Keratinocyte (primary cell): ENCODE measurements around the gene CDH8. TPM values are rescaled to one million over a fixed set of nuclear protein-coding genes. Genes with fewer than 3 reads are reported as not detected.

Source experiments
- DNase-seq: peaks from one replicate; pipeline ENCODE4 v3.0.0-alpha.2; 2011; ENCODE audit warnings: low read depth, missing footprints, low spot score
- FAIRE-seq: peaks from 2 replicates; lab custom pipeline; 2011; peaks lifted over from hg19 to GRCh38; lab: Jason Lieb, UNC
- H2AFZ ChIP-seq: 2 replicates; pipeline ENCODE4 v1.6.0; 2012; ENCODE audit warnings: low read length, control low read depth, inconsistent platforms; ENCODE audit not compliant: control insufficient read depth
- H3K27ac ChIP-seq: 2 replicates; pipeline ENCODE4 v1.5.1; 2011; ENCODE audit warnings: low read length; ENCODE audit not compliant: control insufficient read depth, insufficient read depth
- H3K27me3 ChIP-seq: 3 replicates; pipeline ENCODE4 v1.6.0; 2011; ENCODE audit warnings: low read length; ENCODE audit not compliant: control insufficient read depth, insufficient read depth; ENCODE audit errors: extremely low read depth
- H3K36me3 ChIP-seq, 2 experiments: 2 replicates in 1 of 2; 3 replicates in 1 of 2; pipeline ENCODE4 v1.5.1; 2011; ENCODE audit warnings: low read length in 2 of 2, mild to moderate bottlenecking in 1 of 2; ENCODE audit not compliant: control insufficient read depth in 2 of 2, insufficient read depth in 2 of 2; ENCODE audit errors: extremely low read depth in 1 of 2
- H3K4me1 ChIP-seq: 3 replicates; pipeline ENCODE4 v1.5.1; 2011; ENCODE audit warnings: low read length; ENCODE audit not compliant: control insufficient read depth, insufficient read depth; ENCODE audit errors: extremely low read depth
- H3K4me2 ChIP-seq: 3 replicates; pipeline ENCODE4 v1.6.0; 2011; ENCODE audit warnings: low read depth, low read length; ENCODE audit not compliant: control insufficient read depth, insufficient read depth; ENCODE audit errors: extremely low read depth
- H3K4me3 ChIP-seq, 3 experiments: fragments of 200-600 bp in 1 of 3; sonication (generic) in 1 of 3; 2 replicates in 2 of 3; 3 replicates in 1 of 3; pipeline ENCODE4 v1.5.1; 2011 to 2016; ENCODE audit warnings: low read length in 3 of 3, mild to moderate bottlenecking in 3 of 3, control low read depth in 2 of 3, inconsistent platforms in 1 of 3, low read depth in 1 of 3, mixed read lengths in 1 of 3, mixed run types in 1 of 3, moderate library complexity in 1 of 3; ENCODE audit not compliant: control insufficient read depth in 2 of 3, insufficient read depth in 2 of 3; ENCODE audit errors: extremely low read depth in 1 of 3
- H3K79me2 ChIP-seq: 2 replicates; pipeline ENCODE4 v1.6.0; 2012; ENCODE audit warnings: low read length; ENCODE audit not compliant: control insufficient read depth, insufficient read depth
- H3K9ac ChIP-seq: 3 replicates; pipeline ENCODE4 v1.6.0; 2011; ENCODE audit warnings: low read length; ENCODE audit not compliant: control insufficient read depth, insufficient read depth; ENCODE audit errors: extremely low read depth
- H3K9me1 ChIP-seq: 3 replicates; pipeline ENCODE4 v1.6.0; 2011; ENCODE audit warnings: low read length; ENCODE audit not compliant: control insufficient read depth, insufficient read depth; ENCODE audit errors: extremely low read depth
- H3K9me3 ChIP-seq: 2 replicates; pipeline ENCODE4 v1.5.1; 2012; ENCODE audit warnings: low read depth, low read length; ENCODE audit not compliant: control insufficient read depth
- H4K20me1 ChIP-seq: 3 replicates; pipeline ENCODE4 v1.6.0; 2011; ENCODE audit warnings: low read length; ENCODE audit not compliant: control insufficient read depth, insufficient read depth; ENCODE audit errors: extremely low read depth
- EZH2 ChIP-seq: IDR thresholded peaks from one replicate; pipeline ENCODE4 v1.6.1; 2012; ENCODE audit warnings: inconsistent platforms, mild to moderate bottlenecking, low read length, moderate library complexity
- dilution Hi-C: fragments of 300-500 bp; cut with MboI; formaldehyde crosslinking; loops from one replicate; pipeline ENCODE4 v1.7.0; 2020; ENCODE audit warnings: low sequenced_read_pairs; ENCODE audit not compliant: extremely low pct_ligation_motif_present
- polyA plus RNA-seq, 5 experiments: library from polyadenylated mRNA; depleted of rRNA in 3 of 5; stranded (reverse) in 3 of 5; stranded (forward) in 1 of 5; unstranded in 1 of 5; fragments of >200 nt; gene quantifications; 1 replicate in 1 of 5; 2 replicates in 3 of 5; 3 replicates in 1 of 5; pipeline versions ENCODE4 v1.2.1 to v1.2.3, GENCODE V29; 2011 to 2012; ENCODE audit warnings: missing spikeins in 2 of 5, low read depth in 1 of 5, low replicate concordance in 1 of 5
- TF ChIP-seq, protein P1 (sequence below), 3 experiments: IDR thresholded peaks in 1 of 3; conservative IDR thresholded peaks in 1 of 3; optimal IDR thresholded peaks in 1 of 3; 2 replicates in 2 of 3; 3 replicates in 1 of 3; pipeline versions ENCODE3 to v1.5.1; 2011; ENCODE audit warnings: low read length in 3 of 3, mild to moderate bottlenecking in 3 of 3, moderate library complexity in 2 of 3, control low read depth in 1 of 3, inconsistent platforms in 1 of 3; ENCODE audit not compliant: insufficient read depth in 2 of 3; ENCODE audit errors: extremely low read depth in 1 of 3

Gene CDH8
- polyA plus RNA-seq, 1 donor (not counting 4 experiments of a cell fraction or from before 2014, with no cell fraction given): 0.18 TPM

DNA sequence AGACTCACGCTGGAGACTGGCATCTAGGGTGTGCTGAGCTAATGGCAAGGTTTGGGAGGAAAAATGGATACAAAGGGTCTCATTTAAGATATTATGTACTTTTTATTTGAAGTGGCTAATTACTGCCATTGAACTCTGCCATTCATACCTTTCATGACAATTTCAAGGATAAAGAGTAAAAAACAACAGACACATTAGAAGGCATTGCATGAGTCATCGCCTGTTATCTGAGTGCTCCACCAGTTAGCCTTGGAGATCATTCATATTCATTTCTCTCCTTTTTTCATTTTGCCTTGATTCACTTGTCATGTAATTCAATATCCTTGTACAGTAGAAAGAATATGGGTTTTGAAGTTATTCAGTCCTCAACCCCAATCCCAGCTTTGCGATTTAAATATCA is 109.5 kb downstream of the CDH8 start:
- no peak overlapping the region for H3K4me3 ChIP-seq
- no peaks in the 10 kb centered on the region for H3K9me3 ChIP-seq
- H3K9ac ChIP-seq: no peak overlapping the region
- H3K9me1 ChIP-seq: no peaks in the 10 kb centered on the region
- H3K27me3 ChIP-seq: no peaks in the 10 kb centered on the region
- FAIRE-seq (no peak), DNase-seq (no peak)
- no peaks in the 10 kb centered on the region for H3K4me1 ChIP-seq
- dilution Hi-C loops: no loop called here
- no peaks in the 10 kb centered on the region for H4K20me1 ChIP-seq
- no peaks in the 10 kb centered on the region for H3K79me2 ChIP-seq
- H3K4me2 ChIP-seq: no peak overlapping the region
- no peak overlapping the region for H2AFZ ChIP-seq
- TF ChIP-seq, protein P1, sequence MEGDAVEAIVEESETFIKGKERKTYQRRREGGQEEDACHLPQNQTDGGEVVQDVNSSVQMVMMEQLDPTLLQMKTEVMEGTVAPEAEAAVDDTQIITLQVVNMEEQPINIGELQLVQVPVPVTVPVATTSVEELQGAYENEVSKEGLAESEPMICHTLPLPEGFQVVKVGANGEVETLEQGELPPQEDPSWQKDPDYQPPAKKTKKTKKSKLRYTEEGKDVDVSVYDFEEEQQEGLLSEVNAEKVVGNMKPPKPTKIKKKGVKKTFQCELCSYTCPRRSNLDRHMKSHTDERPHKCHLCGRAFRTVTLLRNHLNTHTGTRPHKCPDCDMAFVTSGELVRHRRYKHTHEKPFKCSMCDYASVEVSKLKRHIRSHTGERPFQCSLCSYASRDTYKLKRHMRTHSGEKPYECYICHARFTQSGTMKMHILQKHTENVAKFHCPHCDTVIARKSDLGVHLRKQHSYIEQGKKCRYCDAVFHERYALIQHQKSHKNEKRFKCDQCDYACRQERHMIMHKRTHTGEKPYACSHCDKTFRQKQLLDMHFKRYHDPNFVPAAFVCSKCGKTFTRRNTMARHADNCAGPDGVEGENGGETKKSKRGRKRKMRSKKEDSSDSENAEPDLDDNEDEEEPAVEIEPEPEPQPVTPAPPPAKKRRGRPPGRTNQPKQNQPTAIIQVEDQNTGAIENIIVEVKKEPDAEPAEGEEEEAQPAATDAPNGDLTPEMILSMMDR (optimal IDR thresholded peaks at IDR 0.05 in 1 of 3, IDR thresholded peaks at IDR 0.05 in 1 of 3, conservative IDR thresholded peaks at IDR 0.05 in 1 of 3; ENCODE audit: extremely low read depth in 1 of 3, insufficient read depth in 2 of 3, low read length in 3 of 3): no peak
- TF ChIP-seq EZH2: no peak
- no peak overlapping the region for H3K27ac ChIP-seq
- no peaks in the 10 kb centered on the region for H3K36me3 ChIP-seq

- H3K79me2 ChIP-seq: no peaks in the 10 kb centered on the region
- H3K36me3 ChIP-seq: no peaks in the 10 kb centered on the region
- no peaks in the 10 kb centered on the region for H3K9me1 ChIP-seq
- dilution Hi-C loops: no loop called here
- FAIRE-seq (no peak), DNase-seq (no peak)
- H3K27me3 ChIP-seq: no peaks in the 10 kb centered on the region
- no peaks in the 10 kb centered on the region for H3K9me3 ChIP-seq
- H3K4me1 ChIP-seq: no peaks in the 10 kb centered on the region
- H4K20me1 ChIP-seq: no peaks in the 10 kb centered on the region
- H3K4me2 ChIP-seq: no peak overlapping the region
- H3K27ac ChIP-seq: no peak overlapping the region
- no peak overlapping the region for H3K9ac ChIP-seq
- H2AFZ ChIP-seq: no peak overlapping the region
- H3K4me3 ChIP-seq: no peak overlapping the region
- TF ChIP-seq, protein P1 (optimal IDR thresholded peaks at IDR 0.05 in 1 of 3, IDR thresholded peaks at IDR 0.05 in 1 of 3, conservative IDR thresholded peaks at IDR 0.05 in 1 of 3; ENCODE audit: extremely low read depth in 1 of 3, insufficient read depth in 2 of 3, low read length in 3 of 3): no peak
- no peak for TF ChIP-seq EZH2
Measured at GRCh38 chr16:61923629-61924028, 112.6 kb downstream of the CDH8 start.
